Umbilical cord (tissue), 2 donors: ENCODE measurements around the gene GALNT4. TPM values are rescaled to one million over a fixed set of nuclear protein-coding genes. Genes with fewer than 3 reads are reported as not detected.
A peak's percentile ranks its signal among the peaks of the same experiment; 100 is the strongest.

ENCODE experiments used
- DNase-seq: peaks from one replicate; pipeline ENCODE4 v3.0.0-alpha.2; 2015; ENCODE audit warnings: low spot score
- total RNA-seq: library from RNA; depleted of rRNA; stranded (reverse); fragments of >200 nt; gene quantifications from one replicate; pipeline ENCODE4 v1.2.3, GENCODE V29; 2014; ENCODE audit warnings: low replicate concordance; ENCODE audit not compliant: insufficient read depth

Gene GALNT4
- total RNA-seq, 1 donor from 2014 or later: 11.1 TPM

DNA sequence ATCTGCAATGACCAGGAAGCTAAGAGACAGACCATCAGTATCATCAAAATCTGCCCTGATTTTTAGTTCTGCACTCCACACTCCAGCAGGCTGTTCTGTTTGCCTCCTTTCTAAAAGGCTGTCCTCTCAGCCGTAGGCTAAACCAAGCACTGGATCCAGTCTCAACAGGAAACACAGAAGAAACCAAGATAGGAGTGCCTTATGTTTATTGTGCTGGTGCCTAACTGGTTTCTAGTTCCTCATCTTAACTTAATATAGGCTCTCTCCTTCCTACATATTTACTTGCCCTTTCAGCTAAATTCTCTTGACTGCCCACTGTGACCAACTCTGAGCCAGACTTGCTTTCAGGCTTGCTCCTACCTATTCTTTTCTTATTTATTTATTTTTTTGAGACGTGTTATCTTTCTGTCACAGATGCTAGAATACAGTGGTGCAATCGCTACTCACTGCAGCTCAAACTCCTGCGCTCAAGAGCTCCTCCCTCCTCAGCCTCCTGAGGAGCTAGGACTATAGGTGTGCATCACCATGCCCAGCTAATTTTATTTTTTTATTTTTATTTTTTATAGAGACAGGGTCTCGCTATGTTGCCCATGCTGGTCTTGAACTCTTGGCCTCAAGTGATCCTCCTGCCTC, 30.8 kb downstream of the GALNT4 start:
- peak; percentile 5 for DNase-seq

DNA sequence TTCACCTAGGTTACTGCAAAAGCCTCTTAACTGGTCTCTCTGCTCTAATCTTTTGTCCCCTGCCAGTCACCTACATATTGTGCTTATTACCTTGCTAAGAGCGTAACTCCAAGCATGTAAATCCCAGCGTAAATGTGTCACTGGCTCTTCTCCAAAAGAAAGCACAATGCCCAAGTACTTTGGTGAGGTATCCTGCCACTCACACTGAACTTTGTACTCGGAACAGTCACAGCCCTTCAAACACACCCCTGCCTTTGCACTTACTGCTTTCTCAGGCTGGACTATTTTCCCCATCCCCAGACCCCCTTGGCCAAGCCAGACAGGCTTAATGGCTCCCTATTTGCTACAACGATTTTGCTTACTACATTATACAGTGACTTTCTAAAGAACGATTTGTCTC, 31.7 kb downstream of the GALNT4 start:
- DNase-seq: no peak

DNA sequence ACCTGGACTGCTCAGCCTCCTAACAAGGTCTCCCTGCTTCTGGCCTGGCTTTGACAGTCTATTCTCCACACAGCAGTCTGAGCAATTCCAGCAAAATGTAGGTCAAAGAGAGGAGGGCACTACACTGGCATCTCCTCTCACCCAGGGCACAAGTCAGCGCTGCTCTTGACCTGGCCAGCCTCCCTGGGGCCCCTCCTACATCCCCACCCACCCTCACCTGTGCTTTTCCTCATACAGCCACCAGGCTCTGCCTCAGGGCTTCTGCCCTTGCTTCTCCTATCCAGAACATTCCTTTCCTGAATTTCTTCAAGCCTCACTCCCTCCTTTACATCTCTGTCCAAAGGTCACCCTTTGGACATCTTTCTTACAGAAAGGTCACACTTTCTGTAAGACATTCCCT, 33.7 kb downstream of the GALNT4 start:
- DNase-seq: no peak

DNA sequence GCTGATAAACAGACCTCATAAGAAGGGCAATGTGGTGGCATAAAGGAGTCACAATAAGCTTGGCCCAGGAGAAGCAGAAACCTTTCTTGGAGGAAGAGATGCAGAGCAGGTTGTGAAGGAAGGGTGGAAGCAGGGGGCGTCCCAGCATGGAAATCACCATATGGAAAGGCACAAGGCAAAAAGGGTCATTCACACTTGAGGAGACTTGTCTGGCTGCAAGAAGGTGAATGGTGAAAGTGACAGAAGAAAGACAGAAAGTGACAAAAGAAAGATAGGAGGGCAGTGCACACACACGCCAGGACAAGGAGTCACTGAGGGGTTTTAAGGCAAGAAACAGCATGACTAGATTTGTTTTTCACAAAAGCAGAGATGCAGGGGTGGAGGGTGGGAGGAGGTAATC, 38.3 kb downstream of the GALNT4 start:
- DNase-seq: no peak

DNA sequence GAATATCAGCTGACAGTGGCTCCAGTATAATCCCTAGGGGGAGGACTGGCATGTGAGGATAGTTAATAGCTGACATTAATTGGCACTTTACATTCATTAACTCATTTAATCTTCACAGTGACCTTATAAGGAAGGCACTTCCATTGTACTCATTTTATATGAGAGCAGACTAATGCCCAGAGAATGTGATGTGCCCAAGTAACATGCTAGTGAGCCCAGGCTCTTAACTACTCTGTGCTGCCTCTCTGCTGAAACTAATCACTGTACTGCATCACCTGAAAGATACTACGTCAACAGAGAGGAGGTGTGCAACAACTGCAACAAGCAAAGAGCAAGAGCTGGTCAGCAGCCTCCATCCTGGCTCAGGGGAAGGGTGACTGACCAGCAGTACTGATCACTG, 40.1 kb downstream of the GALNT4 start:
- DNase-seq: no peak

DNA sequence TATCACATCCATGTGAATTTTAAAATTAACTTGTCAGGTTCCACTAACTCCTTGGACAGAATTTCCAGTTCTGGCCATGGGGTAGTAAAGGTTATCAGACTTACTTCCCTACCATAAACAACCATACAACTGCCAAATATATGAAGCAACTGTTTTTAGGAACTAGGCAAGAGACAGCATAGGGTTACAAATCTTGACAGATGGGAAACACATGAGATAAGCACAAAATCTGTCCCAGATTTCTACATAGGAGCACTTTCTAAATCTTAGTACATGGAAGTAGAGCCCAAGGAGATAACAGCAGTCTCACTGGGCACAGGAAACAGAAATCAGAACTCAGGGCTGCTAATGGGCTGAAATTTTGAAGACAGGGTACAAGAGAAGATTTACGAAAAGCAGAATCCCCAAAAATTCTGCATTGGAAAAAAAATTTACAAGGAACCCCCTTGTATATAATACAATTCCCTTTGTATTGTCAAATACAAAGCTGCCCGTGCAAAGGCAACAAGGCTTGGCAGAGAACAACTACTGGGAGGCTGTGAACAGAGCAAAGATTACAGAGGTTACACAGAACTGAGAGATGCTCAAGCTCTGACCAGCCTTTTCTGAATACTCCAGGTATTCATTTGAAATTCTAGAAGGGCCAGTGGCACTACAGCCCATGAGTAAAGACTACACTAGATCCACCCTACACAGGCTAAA, 43.2 kb downstream of the GALNT4 start:
- DNase-seq: no peak

DNA sequence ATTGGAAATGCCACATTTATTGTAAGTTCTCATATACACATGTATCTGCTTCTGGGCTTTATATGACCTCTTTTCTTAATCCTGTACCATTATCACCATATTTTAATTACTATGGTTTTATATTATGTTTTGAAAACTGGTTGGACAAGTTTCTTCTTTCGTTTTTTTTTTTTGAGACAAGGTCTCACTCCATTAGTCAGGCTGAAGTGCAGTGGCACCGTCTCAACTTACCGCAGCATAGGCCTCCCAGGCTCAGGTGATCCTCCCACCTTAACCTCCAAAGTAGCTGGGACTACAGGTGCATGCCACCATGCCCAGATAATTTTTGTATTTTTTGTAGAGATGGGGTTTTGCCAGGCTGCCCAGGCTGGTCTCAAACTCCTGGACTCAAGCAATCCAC, 44.6 kb downstream of the GALNT4 start:
- DNase-seq: no peak

DNA sequence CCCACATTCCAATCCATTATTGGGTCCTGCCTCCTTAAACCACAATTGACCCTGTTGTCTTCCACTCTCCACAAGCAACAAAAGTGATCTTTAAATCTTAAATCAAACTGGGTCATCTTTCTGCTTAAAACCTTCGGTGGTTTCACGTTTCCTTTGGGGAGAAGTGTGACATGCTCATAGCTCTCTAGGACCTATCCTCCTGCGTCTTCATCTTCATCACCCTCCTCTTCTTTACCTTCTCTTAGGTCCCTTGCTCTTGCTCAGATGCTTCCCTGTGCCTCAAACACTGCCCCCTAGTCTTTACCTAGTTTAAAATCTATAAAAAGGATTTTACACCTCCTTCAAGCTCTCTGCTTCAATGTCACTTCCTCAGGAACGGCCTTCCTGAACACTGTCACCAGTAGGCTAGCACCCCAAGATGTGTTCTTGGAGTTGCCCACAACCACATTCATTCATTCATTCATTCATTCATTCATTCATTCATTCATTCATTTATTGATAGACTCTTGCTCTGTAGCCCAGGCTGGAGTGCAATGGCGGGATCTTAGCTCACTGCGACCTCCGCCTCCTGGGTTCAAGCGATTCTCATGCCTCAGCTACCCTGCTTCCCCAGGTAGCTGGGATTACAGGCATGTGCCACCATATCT, 46.8 kb downstream of the GALNT4 start:
- DNase-seq: no peak

DNA sequence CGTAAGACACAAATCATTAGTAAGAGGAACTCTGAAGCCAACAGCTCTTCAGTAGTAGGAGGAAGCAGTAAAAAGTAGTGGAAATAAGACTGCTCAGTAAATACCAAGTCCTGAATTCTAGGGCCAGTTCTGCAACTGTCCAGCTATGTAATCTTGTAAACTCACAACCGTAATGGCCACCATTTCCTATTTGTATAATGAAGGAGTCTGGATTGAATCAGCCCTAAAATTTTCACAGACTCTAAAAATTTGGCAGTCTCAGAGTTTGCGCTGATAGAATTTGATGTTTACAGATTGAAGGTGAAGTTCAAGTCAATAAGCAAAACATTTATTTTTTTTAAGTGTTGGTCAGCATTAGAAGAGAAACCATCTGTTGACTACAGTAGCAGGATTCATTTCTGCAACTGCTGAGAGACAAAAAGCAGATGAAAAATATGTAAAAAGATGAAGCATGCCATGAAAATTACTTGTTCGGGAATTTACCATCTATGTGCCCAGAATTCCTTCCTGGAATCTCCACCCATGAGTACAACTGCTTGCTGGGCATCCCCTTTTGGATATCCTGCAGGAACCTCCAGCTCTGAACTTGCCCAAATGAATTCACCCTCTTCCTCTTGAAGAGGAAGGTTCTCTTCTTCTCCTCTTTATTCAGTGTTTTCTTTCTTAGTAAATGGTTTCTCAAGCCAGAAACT, 47.5 kb downstream of the GALNT4 start:
- no peak for DNase-seq

DNA sequence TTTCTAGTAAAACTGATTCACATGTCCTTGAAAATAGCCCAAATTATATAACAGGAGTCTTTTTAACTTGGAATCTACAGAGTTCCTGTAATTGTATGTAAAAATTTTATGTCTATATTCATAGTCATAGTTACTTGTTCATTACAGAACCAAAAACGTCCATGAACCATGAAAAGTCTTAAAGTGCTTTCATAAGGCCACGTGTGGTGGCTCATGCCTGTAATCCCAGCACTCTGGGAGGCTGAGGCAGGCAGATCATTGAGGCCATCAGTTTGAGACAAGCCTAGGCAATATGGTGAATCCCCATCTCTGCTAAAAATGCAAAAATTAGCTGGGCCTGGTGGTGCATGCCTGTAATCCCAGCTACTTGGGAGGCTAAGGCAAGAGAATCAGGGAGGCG, 48.4 kb downstream of the GALNT4 start:
- DNase-seq: no peak

DNA sequence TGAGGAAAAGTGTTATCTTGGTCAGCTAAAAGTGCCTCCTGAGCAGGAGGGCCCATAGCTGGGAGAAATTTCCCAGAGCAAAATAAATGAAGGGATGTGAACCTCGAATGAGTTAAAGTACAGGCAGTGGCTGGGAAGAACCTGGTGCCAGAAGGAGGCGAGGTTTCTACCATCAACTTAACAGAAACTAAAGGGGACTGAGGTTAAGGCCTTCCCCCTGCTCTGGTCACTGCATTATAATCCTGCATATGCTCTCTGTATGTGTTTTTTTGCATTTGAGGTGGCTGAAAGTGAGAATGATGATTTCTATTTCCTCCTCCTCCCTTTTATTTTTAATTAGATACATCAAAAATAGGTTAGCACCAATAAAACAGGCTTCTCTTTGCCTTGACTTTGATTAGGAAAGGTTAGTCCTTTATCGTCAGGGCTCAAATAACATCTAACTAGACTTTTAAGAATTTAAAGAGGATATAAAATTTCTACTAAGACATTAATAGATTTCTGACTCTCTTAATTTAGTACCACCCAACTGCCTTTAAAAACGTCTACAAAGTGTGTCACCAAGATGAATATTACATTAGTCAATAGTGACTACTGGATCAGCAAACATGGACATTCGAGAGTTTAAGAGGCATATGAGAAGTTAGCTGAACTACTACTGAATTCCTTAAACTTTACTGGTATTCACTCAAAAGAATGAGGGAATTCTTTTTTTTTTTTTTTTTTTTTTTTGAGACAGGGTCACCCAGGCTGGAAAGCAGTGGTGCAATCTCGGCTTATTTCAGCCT, 49.2 kb downstream of the GALNT4 start:
- DNase-seq: no peak

DNA sequence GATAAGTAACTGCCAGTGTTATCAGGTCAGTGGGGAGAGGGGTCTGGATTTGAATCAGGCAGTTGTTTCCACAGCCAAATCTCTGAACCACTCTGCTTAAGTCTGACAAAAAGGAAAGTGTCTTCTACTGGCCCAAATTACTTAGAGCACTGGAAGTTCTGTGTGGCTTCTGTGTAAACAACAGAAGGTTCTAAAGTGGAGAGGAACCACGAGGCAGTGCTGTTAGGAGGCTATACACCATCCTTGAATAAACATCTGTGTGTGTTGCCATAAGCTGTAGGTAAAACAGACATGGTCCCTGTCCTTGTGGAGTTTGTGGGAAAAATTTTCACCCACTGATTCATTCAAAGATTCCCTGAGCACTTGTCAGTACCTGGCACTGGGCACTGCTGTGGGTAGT, 50.0 kb downstream of the GALNT4 start:
- no peak for DNase-seq

Other genes starting within 250 kb of the GALNT4 start
- gene DUSP6, start 172.3 kb downstream of the GALNT4 start, total RNA-seq: 67.2 TPM
- gene POC1B, start 1.3 kb upstream of the GALNT4 start, total RNA-seq: 47.4 TPM
- gene ATP2B1, start 184.0 kb upstream of the GALNT4 start, total RNA-seq: 25.3 TPM